HG03025 (cell line): ENCODE measurements around the gene UBR3.

Experiments used
- ATAC-seq: cut with Tn5 transposase; IDR thresholded peaks from one replicate; pipeline ENCODE4 v1.9.1; 2021; ENCODE audit warnings: mild to moderate bottlenecking, moderate library complexity; ENCODE audit not compliant: unreplicated experiment, low FRiP score

UBR3 gene

DNA sequence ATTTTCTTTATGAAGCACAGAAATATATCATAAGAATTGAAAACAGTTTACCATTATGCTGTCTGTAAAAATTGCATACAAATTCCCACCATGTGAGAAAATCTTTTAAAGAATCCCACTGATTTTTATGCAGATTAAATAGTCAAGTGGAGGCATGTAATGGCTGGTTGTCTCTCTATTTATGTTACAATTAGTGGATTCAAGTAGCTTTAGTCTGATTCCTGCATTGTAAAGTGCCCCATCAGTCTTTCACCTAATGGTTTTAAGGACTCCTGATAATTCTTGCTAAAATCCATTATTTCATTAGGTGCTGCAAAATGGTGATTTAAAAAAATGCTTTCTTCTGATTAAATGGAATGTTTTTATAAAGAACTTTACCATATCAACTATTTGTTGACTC, 202.3 kb downstream of the UBR3 start:
- ATAC-seq: no peak

DNA sequence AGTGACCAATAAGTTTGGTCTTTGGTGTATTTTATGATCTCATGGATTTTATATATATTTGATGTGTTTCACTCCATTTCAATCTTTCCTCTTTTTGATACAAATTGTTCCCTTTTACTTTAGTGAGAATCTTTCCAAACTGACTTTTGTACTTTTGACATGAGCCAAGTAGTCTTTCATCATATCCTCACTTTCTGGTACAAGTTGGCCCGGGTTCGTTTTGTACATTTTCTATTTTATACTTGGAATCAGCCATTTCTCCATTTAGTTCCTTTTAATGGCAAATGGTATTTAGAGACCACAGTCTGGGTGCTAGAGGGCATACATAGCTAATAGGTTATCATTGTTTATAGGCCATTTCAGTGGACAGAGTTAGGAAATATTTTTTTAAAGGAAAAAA, 202.8 kb downstream of the UBR3 start:
- ATAC-seq: no peak

DNA sequence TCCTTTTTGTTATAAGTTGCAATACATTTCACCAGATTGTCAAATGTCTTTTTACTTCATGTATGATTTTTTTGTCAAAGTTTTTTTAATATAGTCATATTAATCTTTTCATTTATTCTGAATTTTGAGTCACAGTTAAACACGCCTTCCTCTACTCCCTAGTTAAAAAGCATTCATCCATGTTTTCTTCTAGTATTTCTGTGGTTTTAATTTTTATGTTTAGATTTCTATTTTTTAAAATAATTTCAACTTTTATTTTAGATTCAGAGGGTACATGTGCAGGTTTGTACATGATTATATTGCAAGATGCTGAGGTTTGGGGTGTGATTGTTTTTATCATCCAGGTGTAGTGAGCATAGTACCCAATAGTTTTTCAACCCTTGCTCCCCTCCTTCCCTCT, 204.0 kb downstream of the UBR3 start:
- ATAC-seq: no peak

- no peak for ATAC-seq
These were observed 207.3 kb downstream of the UBR3 start for GRCh38 chr2:170034596-170034995.

- ATAC-seq: no peak
These were observed 211.5 kb downstream of the UBR3 start for GRCh38 chr2:170038734-170039133.

- ATAC-seq: no peak
These were observed 212.3 kb downstream of the UBR3 start for GRCh38 chr2:170039401-170040172.

GRCh38 chr2:170044751-170045478, 217.7 kb downstream of the UBR3 start:
- ATAC-seq: no peak

DNA sequence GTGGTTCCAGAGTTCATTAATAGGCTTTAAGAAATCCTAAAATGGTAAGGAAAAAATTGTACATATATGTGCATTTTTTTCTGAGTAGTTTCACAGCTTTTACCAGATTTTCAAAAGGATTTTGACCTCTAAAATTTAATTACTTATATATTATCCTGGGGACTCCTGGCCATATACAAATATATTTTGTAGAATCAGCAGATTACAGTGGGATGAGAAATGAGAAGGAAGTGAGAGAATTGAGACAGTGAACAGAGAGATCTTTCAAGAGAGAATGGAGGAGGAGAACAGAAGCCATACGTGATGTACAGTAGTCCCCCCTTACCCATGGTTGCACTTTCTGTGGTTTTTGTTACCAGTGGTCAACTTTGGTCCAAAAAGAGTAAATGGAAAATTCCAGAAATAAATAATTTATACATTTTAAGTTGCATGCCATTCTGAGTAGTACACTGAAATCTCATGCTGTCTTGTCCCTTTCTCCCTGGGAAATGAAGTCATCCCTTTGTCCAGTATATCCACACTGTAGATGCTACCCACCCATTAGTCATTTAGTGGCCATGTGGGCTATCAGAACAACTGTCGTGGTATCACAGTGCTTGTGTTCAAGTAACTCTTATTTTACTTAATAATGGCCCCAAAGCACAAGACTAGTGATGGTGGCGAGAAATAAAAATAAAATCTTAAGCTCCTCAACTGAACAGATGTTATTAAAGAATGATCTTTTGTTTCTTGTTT, 220.2 kb downstream of the UBR3 start:
- no peak for ATAC-seq

GRCh38 chr2:170052151-170052550, 224.9 kb downstream of the UBR3 start:
- no peak for ATAC-seq

- no peak for ATAC-seq
These were observed 227.7 kb downstream of the UBR3 start for GRCh38 chr2:170054997-170055396.

- ATAC-seq: no peak
These were observed 229.6 kb downstream of the UBR3 start for GRCh38 chr2:170056900-170057299.

GRCh38 chr2:170063456-170064235, 236.4 kb downstream of the UBR3 start:
- ATAC-seq: no peak

DNA sequence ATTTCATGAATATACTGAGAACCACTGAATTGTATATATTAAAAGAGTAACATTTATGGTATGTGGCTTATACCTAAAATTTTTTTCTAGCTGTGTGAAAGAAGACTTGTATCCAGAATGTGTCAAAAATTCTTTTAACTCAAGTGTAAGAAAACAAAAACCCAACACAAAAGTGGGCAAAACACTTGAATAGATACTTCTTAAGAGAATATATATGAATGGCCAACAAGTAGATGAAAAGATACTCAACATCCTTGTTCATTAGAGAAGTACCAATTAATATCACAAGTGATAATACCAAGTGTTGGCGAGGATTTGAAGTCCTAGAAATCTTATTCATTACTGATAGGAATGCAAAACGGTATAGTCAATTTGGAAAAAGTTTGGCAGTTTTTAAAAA, 243.5 kb downstream of the UBR3 start:
- no peak for ATAC-seq

DNA sequence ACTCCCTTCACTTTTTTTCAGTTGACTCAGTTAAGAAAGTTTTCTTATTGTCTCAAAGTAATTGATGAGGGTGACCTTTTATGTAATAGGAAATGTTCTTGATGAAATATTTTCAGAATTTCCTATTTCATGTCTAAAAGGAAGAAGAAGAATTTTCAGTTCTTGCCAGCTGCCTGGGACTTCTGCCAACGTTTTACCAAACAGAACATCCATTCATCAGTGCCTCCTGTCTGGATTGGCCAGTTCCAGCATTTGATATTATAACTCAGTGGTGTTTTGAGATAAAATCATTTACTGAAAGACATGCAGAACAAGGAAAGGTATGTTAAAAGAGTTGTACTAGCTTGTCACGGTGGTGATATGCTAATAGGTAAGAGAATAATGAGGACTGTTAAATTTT, 246.0 kb downstream of the UBR3 start:
- ATAC-seq: no peak

GRCh38 chr2:170076189-170076588, 248.9 kb downstream of the UBR3 start:
- ATAC-seq: no peak

- no peak for ATAC-seq
These were observed 250.7 kb downstream of the UBR3 start for GRCh38 chr2:170077830-170078569.

- no peak for ATAC-seq
These were observed 257.7 kb downstream of the UBR3 start for GRCh38 chr2:170084820-170085491.

DNA sequence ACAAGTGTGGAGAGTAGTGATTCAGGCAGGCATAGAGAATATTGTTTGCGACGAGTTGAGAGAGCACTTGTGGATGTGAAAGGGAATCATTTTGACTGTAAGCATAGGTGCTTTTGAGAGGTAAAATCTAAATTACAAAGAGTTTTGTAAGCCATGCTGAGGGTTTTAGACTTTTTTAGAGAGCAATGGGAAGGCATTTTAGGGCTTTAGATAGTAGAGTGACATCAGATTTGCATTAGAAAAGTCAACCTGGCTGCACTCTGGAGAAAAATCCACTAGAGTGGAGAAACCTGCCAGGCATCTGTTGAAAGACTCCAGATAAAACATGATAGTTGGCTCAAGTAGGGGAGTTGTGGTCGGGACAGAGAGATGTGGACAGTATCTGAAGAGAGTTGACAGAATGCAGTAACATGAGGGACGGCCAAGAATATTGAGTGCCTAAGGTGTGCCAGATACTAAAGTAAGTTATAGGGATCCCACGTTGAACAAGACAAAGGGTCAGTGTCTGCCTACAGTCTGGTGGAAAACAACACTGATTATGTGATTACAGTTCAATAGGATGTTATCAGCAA, 258.9 kb downstream of the UBR3 start:
- ATAC-seq: no peak

- no peak for ATAC-seq
These were observed 259.6 kb downstream of the UBR3 start for GRCh38 chr2:170086751-170087412.
